T-helper 1 cell (primary cell): Measurements from ENCODE around the gene LONRF3.
"Not testable (repeated sequence)": the region's sequence is repeated elsewhere in the genome, so short reads cannot be mapped to it uniquely, and the experiment has no call there.

Experiments used
- DNase-seq, 5 donors: peaks; one replicate each; pipeline ENCODE4 v3.0.0-alpha.2; 2012 to 2020

Gene LONRF3

GRCh38 chrX:118988911-118989310, 14.5 kb downstream of the LONRF3 start:
- DNase-seq = no peak

GRCh38 chrX:118989886-118990285, 15.5 kb downstream of the LONRF3 start:
- no peak for DNase-seq

GRCh38 chrX:118990512-118991227, 16.3 kb downstream of the LONRF3 start:
- DNase-seq = no peak

GRCh38 chrX:118992441-118993121, 18.2 kb downstream of the LONRF3 start:
- DNase-seq = peak in 1 of 5 donors; percentile 13

- DNase-seq = no peak
These were observed 29.0 kb downstream of the LONRF3 start for GRCh38 chrX:119003462-119003861.

- peak in 4 of 5 donors; percentile 10 to 37 (median 16) for DNase-seq
These were observed 30.6 kb downstream of the LONRF3 start for GRCh38 chrX:119004920-119005524.

- no peak for DNase-seq
These were observed 32.9 kb downstream of the LONRF3 start for GRCh38 chrX:119007189-119007770.

- DNase-seq = peak in 4 of 5 donors; percentile 5 to 30 (median 12)
These were observed 33.8 kb downstream of the LONRF3 start for GRCh38 chrX:119008110-119008744.

- DNase-seq = no peak
These were observed 34.7 kb downstream of the LONRF3 start for GRCh38 chrX:119009071-119009470.

- no peak for DNase-seq
These were observed 36.1 kb downstream of the LONRF3 start for GRCh38 chrX:119010491-119010890.

GRCh38 chrX:119013164-119013563, 38.7 kb downstream of the LONRF3 start:
- DNase-seq = no peak

- peak in 1 of 5 donors; percentile 43 for DNase-seq
These were observed 41.2 kb downstream of the LONRF3 start for GRCh38 chrX:119015407-119016237.

GRCh38 chrX:119017077-119017476, 42.7 kb downstream of the LONRF3 start:
- DNase-seq = no peak

GRCh38 chrX:119025900-119026299, 51.5 kb downstream of the LONRF3 start:
- DNase-seq = no peak

- not testable (repeated sequence) for DNase-seq
These were observed 51.9 kb downstream of the LONRF3 start for GRCh38 chrX:119026344-119026743.

- DNase-seq = not testable (repeated sequence)
These were observed 53.7 kb downstream of the LONRF3 start for GRCh38 chrX:119027960-119028732.

GRCh38 chrX:119028733-119029330, 54.4 kb downstream of the LONRF3 start:
- DNase-seq = no peak

- not testable (repeated sequence) for DNase-seq
These were observed 55.2 kb downstream of the LONRF3 start for GRCh38 chrX:119029656-119030055.

GRCh38 chrX:119030990-119031389, 56.6 kb downstream of the LONRF3 start:
- DNase-seq = no peak
